ENCODE data around the gene GRHL3.

DNA sequence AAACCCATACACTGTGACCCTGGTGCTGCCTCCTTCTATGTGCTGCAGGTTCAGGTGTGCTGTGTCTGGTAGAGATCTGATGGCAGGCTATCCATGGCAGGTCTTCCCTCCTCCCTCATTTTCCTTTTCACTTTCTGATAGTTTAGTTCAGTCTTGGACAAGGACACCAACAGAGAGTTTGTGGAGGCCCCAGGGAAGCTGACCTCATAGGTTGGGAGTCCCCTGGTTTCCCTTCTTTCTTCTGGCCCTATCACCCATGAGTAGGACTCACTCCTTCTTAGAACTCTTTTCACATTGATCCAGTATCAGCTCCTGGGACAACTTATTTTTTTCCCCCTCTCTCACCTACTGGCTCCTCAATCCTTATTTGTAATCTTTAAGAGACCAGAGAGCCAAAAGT lies 8.3 kb downstream of the GRHL3 start:
- TF ChIP-seq POLR2A (IDR thresholded peaks at IDR 0.05; ENCODE audit: low read depth, low read length) (no peak), CTCF (IDR thresholded peaks at IDR 0.05; ENCODE audit: extremely low read depth in 1 of 2, insufficient read depth in 1 of 2, low read depth in 1 of 2, low read length in 2 of 2) (no peak), EZH2 (IDR thresholded peaks at IDR 0.05; ENCODE audit: borderline replicate concordance, low read depth, low read length, severe bottlenecking) (no peak), POLR2AphosphoS5 (IDR thresholded peaks at IDR 0.05; ENCODE audit: insufficient read depth, low read depth, low read length) (no peak), MYC (IDR thresholded peaks at IDR 0.05; ENCODE audit: low read depth, low read length) (no peak), FOS (IDR thresholded peaks at IDR 0.05; ENCODE audit: borderline replicate concordance, insufficient read depth, low read length) (no peak), JUN (IDR thresholded peaks at IDR 0.05; ENCODE audit: borderline replicate concordance, insufficient read depth, insufficient read length, low read depth) (no peak), GATA2 (IDR thresholded peaks at IDR 0.05; ENCODE audit: insufficient read depth, insufficient read length, low read depth, low read length) (no peak)
- TF ChIP-seq, protein P1, sequence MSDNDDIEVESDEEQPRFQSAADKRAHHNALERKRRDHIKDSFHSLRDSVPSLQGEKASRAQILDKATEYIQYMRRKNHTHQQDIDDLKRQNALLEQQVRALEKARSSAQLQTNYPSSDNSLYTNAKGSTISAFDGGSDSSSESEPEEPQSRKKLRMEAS (IDR thresholded peaks at IDR 0.05; ENCODE audit: insufficient read depth, insufficient read length) = no peak
